NCI-H146 treated with DMSO at 0.1 percent for 48 hours (cell line): ENCODE data around the gene NT5E.
"Not testable (repeated sequence)": the region's sequence is repeated elsewhere in the genome, so short reads cannot be mapped to it uniquely, and the experiment has no call there.

Experiments used
- DNase-seq: peaks from one replicate; lab custom pipeline; 2025; ENCODE audit not compliant: unreplicated experiment; lab: John Stamatoyannopoulos, UW

The NT5E gene

DNA sequence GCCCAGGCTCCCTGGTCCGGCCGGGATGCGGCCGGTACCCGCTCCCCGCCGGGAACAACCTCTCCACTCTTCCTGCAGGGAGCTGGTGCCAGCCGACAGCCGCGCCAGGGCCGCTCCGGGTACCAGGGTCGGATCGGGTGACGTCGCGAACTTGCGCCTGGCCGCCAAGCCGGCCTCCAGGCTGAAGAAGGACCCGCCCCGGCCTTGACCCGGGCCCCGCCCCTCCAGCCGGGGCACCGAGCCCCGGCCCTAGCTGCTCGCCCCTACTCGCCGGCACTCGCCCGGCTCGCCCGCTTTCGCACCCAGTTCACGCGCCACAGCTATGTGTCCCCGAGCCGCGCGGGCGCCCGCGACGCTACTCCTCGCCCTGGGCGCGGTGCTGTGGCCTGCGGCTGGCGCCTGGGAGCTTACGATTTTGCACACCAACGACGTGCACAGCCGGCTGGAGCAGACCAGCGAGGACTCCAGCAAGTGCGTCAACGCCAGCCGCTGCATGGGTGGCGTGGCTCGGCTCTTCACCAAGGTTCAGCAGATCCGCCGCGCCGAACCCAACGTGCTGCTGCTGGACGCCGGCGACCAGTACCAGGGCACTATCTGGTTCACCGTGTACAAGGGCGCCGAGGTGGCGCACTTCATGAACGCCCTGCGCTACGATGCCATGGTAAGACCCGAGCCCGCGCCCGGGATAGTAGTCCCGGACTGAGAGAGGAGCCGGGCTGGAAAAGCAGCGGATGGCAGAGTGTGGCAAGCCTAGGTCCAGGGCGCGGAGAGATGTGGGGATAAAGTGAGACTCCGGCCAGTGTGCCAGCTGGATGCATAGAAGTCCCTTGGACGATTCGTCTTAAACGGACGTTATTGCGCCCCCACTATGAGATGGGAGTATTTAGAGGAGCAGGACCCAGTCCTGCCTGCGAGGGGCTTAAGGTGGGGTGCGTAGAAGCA lies at the start of gene NT5E:
Gene NT5E, plus strand, starts transcription at position 266 of the 942 bp plus-strand sequence. Its CDS starts 57 bp downstream, at position 323.
- DNase-seq: no peak

DNA sequence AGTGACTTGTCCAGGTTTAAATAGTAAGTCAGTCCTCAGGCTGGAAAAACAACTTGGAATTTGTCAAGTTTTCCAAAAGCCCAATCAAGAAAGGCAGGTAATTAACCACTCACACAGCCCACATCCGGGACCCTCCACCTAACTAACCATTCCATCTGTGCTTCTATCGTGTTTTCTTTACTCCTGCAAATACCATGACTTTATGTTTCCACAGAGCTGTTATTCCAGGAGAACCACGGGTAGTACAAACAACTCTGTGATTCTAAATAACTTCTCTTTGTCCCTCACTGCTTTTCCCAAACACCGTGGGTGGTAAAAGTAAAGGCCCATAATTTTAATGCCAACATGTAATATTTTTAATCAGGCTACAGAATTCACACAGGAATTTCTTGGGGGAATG lies 49.6 kb upstream of the NT5E start:
- DNase-seq: no peak

DNA sequence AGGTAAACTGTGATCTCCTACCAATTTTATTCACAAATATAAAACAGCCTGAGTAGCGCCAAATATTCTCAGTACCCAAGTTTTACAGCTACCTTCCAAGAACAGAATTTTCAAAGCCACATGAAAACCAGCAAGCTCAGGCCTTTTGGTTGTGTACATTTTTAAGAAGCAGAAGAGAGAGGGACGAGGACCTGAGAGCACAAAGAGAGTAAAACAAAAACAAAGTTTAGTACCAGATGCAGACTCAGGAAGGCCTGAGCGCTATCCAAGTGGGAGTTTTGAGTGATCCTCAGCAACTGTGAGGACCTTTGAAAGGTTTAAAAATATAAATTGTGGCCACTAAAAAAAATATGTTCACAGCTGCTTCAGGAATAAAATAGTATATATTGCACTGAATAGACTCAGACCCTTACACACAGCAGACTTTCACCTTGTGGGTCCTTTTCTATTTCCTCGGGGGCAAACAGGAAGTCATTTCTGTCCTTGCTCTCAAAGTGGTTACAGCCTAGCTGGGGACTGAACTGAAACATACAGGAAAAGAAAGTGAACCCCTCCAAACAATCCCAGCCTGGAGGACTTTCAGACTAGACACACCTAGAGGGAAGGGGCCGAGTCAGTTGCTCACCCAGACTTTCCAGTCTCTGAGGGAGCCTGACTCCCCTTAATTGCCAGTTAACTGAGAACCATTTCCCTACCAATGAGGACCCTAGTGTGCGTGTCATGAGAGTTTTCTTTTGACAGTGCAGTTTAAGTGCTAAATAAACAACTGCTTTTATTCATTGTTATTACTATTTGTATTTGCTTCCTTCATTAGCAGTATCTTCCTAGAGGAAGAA lies 48.5 kb upstream of the NT5E start:
- DNase-seq: no peak

DNA sequence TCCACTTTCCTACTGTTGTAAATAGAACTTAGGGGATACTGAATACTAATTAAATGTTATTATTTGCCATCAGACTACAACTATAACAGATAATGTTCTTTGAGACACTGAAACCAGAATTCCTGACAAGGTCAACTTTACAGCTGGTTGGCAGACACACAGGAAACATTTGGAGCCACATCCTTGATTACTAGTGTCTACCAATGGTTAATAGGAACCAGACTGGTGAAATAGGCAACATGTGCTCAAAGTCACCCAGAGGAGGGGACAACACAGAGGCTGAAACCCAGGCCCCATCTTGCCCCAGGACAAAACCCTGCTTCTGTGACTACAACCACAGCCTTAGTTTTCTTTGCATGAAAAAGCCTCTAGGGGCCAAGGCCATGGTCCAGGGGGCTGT lies 47.8 kb upstream of the NT5E start:
- DNase-seq: no peak

DNA sequence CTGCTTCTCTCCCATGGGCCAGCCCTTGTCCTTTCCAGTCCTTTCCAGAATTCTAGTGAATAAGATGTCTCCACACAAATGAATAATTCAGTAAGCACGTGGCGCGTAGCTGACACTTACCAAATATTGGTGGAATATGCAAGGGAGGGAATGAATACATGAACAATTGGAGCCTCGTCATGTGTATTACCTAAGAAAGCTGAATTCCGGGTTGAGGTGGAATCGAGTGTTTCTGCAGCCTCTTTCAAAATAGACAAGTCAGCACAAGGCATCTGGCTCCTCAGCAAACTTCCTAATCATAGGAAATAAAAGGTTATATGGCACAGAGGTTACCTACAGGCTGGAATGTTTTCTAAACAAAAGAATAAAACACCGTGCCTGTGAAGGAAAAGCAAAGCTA lies 47.0 kb upstream of the NT5E start:
- no peak for DNase-seq

DNA sequence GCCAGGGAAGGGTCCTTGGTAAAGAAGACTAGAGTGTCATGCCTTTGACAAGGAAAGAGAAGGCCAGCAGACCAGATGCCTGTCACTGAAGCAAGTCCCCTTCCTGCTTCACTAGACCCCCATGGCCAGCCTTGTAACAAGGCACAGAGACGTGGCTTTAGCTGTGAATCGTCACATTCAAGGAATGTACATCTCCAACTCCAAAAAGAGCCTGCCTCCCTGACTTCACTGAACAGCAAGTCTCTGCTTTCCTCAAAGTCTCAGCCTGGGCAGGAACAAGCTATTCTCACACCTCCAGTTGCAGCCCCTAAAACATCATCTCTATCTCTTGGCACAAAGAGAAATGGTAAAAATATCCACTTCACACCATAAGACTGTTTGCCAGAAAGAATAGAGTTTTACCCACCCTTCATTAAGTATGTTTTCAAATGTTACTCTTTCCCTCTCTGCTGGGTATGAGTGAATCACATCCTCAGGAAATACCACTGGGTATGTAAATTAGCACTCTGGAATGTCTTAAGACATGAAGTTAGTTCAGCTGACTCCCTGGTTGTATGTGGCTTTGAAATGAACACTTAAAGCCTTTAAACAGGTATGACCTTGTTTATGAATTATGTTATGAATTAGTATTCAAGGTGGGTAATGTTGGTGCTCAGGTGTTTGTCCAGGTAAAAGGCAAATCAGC lies 46.4 kb upstream of the NT5E start:
- DNase-seq: no peak

DNA sequence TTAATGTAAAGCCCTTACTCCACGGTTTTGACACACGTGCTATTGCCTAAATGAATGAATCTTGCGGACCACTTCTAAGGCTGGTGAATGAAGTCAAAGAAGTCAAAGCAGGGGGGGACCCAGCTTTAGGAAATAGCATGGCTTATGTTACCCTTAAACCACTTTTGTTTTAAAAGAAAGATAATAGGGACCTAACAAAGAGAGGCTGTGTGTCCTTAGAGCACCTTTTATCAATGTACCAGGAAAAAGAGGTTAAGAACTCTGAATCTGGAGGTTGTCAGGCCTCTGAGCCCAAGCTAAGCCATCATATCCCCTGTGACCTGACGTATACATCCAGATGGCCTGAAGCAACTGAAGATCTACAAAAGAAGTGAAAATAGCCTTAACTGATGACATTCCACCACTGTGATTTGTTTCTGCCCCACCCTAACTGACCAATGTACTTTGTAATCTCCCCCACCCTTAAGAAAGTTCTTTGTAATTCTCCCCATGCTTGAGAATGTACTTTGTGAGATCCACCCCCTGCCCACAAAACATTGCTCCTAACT lies 45.8 kb upstream of the NT5E start:
- not testable (repeated sequence) for DNase-seq

DNA sequence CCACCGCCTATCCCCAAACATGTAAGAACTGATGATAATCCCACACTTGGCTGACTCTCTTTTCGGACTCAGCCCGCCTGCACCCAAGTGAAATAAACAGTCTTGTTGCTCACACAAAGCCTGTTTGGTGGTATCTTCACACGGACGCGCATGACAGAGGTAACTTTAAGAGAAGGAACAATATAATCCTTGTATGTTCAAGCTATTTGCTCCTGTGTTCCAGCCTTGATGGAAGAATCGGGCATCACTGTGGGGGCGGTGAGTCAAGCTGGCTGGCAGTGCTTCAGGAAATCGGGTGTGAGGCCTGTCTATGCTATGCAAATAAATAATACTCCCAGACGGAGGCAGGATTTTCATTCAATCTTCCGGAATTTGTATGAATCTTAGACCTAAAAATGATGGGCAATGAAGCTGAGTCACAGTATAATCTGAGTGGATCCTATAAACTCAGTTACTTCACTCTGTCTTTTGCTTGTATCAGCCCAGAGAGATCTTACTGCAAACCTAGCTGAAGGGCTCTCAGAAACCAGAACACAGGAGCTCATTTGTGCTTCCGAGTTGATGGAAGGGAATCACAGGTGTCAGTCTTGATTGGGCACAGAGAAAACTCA lies 45.2 kb upstream of the NT5E start:
- no peak for DNase-seq

DNA sequence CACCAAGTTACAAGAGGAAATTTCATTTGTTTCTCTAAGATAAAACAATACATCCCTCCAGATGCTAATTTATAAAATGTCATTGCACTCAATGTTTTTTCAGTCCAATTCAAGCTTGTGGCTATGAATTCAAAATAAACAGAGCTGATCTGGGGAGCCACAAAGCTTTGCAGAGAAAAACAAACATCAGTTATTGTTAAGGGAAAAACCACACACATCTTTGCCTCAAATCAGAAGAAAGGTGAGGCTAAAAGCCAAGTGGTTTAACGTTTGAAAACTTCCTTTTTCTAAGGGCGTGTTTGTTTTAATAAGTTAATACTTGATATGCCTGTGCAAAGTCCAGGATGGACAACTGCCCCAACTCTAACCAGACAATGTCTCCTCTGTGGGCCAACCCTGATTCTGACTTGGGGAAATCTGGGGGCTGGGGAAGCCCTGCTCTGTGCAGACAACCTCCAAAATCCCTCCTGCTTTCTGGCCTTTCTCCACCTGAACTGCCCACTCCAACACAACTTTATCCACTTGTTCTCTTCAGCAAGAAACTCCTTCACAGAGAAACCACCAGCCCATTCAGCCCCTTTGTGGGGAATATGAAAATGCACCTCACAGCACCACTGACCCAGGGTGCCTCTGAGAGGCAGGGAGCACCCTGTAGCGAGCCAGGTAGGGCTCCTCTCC lies 44.6 kb upstream of the NT5E start:
- no peak for DNase-seq

DNA sequence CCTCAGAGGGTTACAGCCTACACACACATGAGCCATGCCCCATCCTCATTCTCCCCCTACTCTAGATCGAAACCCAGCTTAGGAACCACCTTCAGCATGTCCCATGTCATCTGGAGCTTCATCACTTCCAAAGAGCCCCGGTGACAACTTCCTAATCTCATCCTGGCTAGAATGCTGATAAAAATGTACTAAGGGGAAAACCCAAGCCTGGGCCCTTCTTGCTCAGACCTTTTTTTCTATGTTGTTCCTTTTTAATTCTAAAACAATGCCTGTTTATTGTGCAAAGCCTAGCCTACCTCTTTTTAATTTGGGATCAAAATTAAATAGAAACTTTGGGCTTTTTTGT lies 44.1 kb upstream of the NT5E start:
- no peak for DNase-seq

DNA sequence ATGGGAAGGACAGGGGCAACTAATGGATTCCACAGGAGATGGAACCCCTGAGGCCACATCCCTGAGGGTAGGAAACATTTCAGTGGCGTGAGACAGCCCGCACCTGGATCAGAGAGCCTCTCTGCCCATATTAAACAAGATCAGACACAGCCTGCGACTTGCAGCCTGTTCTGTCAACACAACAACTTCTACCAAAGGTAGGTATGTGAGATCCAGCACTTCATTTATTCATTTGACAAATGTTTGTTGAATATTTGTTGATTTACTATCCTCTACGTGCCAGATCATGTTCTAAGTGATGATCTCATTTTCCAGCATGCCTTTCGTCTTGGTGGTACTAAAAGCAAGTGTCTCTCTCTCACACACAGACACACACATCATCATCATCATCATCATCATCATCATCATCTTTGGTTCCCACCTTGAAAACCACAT lies 43.2 kb upstream of the NT5E start:
- DNase-seq: no peak

DNA sequence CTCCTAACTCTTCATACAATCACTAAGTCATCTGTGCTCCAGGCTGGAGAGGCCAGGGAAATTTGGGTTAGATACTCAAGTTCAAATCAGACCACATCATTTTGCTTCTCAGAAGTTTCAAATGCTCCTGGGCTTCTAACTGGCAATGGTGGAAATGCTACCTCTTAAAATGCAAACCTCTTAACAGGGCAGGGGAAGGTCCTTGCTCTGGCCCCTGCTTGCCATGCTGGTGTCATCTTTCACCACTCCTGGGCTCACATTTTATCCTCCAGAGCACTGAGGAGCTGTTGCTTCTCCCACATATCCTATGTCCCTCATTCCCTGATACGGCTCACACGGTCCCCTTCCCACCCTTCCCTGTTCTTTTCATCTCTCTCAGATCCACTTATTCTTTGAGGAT lies 41.8 kb upstream of the NT5E start:
- DNase-seq: no peak

DNA sequence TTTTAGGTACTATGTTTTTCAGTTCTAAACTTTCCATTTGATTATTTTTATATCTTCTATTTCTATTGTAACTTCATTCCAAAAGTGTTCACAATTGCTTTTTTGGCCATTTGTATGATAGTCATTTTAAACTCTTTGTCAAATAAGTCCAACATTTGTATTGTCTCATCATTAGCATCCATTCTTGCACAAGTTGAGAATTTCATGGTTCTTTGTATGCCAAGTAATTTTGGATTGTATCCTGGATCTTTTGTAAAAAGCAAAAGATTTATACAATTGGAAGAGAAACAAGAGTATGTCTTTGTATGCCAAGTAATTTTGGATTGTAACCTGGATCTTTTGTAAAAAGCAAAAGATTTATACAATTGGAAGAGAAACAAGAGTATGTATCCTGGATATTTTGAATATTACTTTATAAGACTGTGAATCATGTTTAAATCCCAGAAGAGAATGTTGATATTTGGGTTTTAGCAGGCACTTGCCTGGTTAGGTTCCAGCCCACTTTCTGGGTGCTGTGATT lies 36.9 kb upstream of the NT5E start:
- DNase-seq: no peak

DNA sequence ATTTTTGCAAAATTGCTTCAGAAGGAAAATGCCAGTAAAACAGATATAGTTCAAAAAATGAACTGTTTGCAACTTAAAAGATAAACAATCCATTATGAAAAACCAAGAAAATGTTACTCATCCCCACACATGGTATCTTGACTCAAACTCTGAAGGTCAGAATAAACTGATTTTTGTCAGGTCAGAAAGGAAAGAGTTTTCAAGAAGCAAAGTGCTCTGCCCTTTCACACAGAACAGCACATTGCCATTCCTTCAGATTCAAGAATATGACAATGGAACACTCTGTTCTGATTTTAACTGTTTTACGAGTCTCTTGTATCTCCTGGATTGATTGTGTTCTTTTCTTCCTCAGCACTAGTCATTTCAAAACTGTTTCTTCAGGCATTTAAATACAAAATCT lies 33.8 kb upstream of the NT5E start:
- DNase-seq: no peak

DNA sequence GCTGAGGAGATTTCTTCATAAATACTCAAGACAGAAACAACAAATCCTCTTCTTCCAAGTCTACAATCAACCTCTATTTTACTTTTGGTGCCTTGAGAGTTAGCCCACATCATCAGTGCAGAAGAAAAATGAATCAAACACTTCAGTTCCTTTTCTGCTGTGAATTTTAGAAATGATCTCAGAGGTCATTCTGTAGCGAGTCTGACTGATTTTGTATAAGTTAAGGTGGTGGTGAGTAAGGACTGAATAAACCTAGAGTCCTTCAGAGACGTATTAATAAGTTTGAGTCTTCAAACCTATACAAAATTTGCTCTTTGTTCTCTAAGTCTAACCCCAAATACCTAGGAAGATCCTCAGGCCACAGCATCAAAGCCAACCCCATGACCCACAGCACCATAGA lies 33.1 kb upstream of the NT5E start:
- DNase-seq: no peak

DNA sequence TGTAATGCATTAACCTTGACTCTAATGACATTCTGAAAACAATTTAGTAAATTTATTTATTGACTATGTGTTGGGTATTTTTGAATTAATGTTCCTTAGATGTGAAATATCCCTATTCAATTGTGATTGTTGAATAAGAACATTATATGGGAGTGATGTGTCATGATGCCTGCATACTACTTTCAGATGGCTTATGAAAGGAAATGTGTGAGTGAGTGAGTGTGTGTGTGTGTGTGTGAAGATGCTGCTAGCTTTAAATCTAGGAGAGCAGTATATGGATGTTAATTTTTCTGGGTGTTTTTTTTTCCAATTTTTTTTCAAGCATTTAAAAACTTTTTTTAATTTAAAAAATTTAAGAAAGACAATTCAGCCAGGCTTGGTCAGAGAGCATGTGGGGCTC lies 32.5 kb upstream of the NT5E start:
- DNase-seq: no peak

DNA sequence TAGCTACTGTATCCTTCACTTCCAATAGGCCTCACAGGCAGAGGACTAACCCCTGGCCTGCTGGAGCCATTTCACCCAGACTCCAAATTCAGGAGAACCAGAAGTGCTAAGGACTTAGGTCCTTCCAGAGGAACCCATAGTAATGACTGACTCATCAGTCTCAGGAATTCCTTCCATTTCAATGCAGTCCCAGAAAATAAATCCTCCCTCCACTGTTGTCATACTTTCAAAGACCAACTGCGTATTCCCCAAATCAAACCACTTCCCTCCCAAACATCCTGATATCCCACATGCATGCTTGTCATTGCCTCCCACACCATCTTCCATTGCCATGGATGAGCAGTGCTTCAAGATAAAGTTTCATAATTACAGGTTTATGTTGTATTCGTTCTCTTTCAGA lies 31.8 kb upstream of the NT5E start:
- DNase-seq: no peak

DNA sequence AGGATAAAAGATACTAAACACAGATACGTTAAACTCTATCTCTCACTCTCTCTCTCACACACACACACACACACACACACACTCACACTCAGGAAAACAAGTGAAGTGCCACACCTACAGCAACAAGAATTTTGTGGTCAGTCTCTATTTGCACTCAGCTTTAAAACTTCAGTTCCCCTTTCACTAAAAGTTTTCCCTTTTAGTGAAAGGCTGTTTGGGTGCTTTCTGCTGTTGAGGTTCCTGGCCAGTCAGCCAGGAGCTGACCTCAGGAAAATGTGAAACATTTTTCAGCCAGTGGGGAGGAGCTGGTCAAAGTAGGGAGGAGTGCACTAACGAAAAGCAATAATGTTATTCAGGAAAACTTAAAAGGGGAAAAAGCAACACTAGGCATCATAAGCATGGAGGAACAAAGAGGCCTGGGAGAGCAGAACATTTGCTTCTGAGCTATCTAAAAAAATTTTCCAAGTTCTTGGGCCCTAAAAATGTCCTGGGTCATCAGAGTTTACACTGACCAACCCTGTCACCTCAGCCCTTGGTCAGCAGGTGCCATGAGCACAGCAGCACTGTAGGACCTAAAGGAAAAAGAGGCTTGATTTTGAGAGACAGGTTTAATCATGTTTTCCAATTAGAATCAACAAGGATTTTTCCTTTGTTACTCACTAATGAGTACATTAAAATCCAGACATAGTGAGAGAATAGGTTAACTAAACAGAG lies 30.7 kb upstream of the NT5E start:
- DNase-seq: no peak

DNA sequence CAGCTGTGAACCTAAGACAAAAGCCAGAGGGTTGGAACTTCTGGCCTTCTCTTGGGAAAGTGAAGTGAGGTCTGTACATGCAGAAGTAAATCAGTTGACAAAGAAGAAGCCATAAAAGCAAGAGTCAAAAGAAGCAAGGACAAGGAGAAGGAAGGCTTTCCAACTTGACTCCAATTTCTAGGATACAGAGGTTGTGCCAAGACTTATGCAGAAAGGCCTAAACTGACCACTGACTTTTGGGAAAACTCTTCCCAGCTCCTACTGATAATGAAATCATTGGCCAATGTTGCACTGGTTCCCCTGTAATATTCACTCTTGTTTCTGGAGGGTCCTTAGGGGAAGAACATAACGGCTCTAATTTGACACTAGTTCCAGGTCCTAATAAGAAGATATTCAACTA lies 29.3 kb upstream of the NT5E start:
- no peak for DNase-seq
